GM20000 (cell line): Measurements from ENCODE around the gene NTHL1.

Source experiments
- DNase-seq: peaks from one replicate; pipeline ENCODE4 v3.0.0; 2012; ENCODE audit warnings: low spot score
- TF ChIP-seq, protein P1 (sequence below): IDR thresholded peaks from 2 replicates; pipeline ENCODE4 v1.5.1; 2012; ENCODE audit warnings: mild to moderate bottlenecking, control low read depth; ENCODE audit errors: extremely low read depth, missing control alignments

NTHL1 gene

DNA sequence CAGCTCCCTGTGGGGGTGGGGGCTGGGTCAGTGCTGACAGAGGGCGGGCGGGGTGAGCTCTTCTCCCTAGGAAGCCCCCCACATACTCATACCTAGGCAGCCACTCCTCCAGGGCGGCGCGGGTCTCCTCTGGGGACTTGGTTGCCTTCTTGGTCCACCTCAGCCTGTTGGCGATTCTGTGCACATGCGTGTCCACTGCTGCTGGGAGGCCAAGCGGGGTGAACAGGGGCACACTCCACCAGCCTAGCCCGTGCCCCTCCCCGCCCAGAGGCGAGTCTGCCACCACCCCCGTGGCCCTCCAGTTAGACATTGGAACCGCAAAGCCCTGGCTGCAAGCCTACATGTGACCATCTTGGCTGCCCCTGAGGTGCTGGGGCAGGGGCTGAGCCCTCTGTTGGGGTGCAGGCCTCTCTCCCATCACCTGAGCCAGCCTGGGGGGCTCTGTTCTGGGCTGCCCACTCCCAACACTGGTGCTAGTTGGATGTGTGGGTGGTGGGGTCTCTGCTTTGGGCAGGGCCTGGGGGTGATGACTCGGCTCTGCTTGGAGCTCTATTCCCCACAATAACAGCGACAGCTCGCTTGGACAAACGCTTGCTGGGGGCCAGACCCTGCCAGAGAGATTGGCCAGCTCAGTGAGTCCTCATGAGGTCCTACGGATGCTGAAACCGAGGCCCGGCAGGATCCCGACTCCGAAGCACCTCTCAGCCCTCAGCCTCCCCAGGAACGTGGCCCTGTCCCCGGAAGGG lies 7.4 kb downstream of the NTHL1 start:
- TF ChIP-seq, protein P1, sequence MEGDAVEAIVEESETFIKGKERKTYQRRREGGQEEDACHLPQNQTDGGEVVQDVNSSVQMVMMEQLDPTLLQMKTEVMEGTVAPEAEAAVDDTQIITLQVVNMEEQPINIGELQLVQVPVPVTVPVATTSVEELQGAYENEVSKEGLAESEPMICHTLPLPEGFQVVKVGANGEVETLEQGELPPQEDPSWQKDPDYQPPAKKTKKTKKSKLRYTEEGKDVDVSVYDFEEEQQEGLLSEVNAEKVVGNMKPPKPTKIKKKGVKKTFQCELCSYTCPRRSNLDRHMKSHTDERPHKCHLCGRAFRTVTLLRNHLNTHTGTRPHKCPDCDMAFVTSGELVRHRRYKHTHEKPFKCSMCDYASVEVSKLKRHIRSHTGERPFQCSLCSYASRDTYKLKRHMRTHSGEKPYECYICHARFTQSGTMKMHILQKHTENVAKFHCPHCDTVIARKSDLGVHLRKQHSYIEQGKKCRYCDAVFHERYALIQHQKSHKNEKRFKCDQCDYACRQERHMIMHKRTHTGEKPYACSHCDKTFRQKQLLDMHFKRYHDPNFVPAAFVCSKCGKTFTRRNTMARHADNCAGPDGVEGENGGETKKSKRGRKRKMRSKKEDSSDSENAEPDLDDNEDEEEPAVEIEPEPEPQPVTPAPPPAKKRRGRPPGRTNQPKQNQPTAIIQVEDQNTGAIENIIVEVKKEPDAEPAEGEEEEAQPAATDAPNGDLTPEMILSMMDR = no peak
- DNase-seq = no peak

GRCh38 chr16:2039274-2040031 lies 8.2 kb downstream of the NTHL1 start:
- TF ChIP-seq, protein P1 = no peak
- no peak for DNase-seq

DNA sequence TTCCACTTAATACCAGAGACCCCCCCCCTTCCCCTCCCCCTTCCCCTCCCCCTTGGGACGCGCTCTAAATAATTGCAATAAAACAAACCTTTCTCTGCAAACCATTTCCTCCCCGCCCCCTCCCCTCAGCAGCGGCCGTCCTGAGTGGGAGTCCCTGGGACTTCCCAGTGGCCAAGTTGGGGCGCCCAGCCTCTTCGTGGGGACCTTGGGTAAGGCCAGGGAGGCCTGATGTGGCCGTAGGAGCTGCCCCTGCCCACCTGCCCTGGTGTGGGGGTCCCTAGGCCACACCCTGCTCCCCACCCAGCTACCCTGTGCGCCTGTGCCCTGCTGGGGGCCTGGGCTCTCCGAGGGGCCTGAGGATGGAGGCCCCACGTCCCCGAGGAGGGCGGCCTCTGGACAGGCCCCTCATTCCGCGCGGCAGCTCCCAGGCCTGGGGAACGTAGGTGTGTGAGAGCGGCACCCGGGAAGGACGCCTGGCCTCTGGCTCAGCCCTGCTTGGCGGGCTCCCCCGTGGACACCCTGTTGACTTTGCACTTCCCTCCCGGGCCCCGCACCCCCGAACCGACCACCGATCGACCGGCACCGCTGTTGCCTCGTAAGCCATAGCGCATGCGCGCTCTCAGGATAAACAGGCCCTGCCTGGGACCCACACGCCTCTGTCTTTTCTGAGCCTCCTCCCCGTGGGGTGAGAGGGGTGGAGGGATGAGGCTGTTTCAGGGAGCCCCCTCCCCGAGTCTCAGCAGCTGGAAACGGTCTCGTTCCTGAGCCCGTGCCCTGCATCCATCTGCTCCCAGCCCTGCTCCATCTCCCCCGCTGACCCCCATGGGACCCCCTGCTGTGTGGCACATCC lies 9.0 kb downstream of the NTHL1 start:
- no peak for DNase-seq
- TF ChIP-seq, protein P1 = no peak

GRCh38 chr16:2037647-2038381 lies 9.8 kb downstream of the NTHL1 start:
- no peak for DNase-seq
- TF ChIP-seq, protein P1 = no peak

DNA sequence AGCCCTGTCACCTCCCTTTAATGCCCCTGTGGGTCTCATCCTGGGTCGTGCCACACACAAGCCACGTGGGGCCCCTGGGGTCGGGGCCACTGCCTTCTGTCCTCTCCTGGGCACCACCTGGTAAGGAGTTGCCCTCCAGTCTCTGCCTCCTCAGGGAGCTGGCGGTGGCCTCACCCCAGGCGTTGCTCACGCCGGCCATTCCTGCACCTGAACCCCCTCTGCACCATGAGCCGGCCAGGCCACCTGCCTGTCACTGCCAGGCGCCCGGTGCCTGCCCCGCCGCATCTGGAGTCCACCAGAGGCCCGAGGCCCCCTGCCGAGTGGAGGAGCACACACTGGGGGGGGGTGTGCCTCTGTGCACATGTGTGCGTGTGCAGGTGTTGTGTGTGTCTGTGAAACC lies 10.5 kb downstream of the NTHL1 start:
- no peak for DNase-seq
- TF ChIP-seq, protein P1 = no peak

DNA sequence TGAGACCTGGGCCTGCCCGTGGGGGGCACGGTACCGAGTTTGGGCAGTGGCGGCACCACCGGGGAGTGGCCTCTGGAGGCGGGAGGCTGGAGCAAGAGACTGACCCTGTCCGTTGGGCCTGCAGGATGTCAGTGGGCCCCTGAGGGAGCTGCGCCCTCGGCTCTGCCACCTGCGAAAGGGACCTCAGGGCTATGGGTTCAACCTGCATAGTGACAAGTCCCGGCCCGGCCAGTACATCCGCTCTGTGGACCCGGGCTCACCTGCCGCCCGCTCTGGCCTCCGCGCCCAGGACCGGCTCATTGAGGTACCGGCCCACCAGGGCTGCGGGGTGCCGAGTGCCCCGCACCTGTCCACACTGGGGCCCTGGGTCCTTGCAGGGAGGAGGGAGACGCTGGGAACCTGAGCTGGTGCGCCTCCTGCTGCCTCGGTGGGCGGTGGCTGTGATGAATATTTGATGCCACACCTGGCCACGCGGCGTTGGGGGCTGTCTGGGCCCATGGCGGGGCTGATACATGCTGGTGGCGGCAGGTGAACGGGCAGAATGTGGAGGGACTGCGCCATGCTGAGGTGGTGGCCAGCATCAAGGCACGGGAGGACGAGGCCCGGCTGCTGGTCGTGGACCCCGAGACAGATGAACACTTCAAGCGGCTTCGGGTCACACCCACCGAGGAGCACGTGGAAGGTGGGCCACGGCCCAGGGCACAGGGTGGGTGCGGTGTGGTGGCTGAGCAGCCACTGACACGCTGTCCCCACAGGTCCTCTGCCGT lies 11.3 kb downstream of the NTHL1 start:
- TF ChIP-seq, protein P1 = no peak
- no peak for DNase-seq
